A673 (cell line): ENCODE measurements around the gene DSCAM. TPM values are rescaled to one million over a fixed set of nuclear protein-coding genes. Genes with fewer than 3 reads are reported as not detected.

Source experiments
- BruUV-seq: library from RNA; stranded (reverse); fragments of 400-500 nt; replicated peaks from 2 replicates; lab custom pipeline; 2021; lab: Mats Ljungman, UMichigan
- CTCF ChIA-PET: fragments of 300-600 bp; sonication (Branson Sonifier 250); formaldehyde crosslinking; loops from one replicate; lab custom pipeline; 2022; ENCODE audit warnings: antibody characterized with exemption; lab: Charles Lee
- POLR2A ChIA-PET: fragments of 300-600 bp; sonication (Branson Sonifier 250); formaldehyde crosslinking; loops from one replicate; lab custom pipeline; 2022; ENCODE audit warnings: antibody characterized with exemption; ENCODE audit not compliant: low non-redundant PET; lab: Charles Lee
- DNase-seq: peaks from one replicate; pipeline ENCODE4 v3.0.0-alpha.2; 2015; ENCODE audit warnings: low spot score
- H3K27ac ChIP-seq: fragments of 200-600 bp; sonication (generic); 2 replicates; pipeline ENCODE4 v1.5.1; 2016; ENCODE audit warnings: mixed run types, low read depth, mild to moderate bottlenecking, mixed read lengths, antibody characterized with exemption, low read length; ENCODE audit not compliant: poor library complexity, severe bottlenecking
- H3K27me3 ChIP-seq: fragments of 200-600 bp; sonication (generic); replicated peaks from 2 replicates; pipeline ENCODE4 v1.6.1; 2017; ENCODE audit warnings: mixed run types, low read depth, mild to moderate bottlenecking, mixed read lengths, antibody characterized with exemption, low read length; ENCODE audit not compliant: insufficient read depth, poor library complexity
- H3K36me3 ChIP-seq: fragments of 200-600 bp; sonication (generic); 2 replicates; pipeline ENCODE4 v1.6.1; 2016; ENCODE audit warnings: mixed run types, mild to moderate bottlenecking, mixed read lengths, antibody characterized with exemption, low read length; ENCODE audit not compliant: insufficient read depth, poor library complexity, severe bottlenecking
- H3K4me1 ChIP-seq: fragments of 200-600 bp; sonication (generic); 2 replicates; pipeline ENCODE4 v1.6.1; 2017; ENCODE audit warnings: mixed run types, mild to moderate bottlenecking, mixed read lengths, antibody characterized with exemption, low read length; ENCODE audit not compliant: insufficient read depth, poor library complexity, severe bottlenecking
- H3K4me3 ChIP-seq: fragments of 200-600 bp; sonication (generic); 2 replicates; pipeline ENCODE4 v1.5.1; 2016; ENCODE audit warnings: low read depth, mixed run types, mild to moderate bottlenecking, mixed read lengths, low read length; ENCODE audit not compliant: poor library complexity, severe bottlenecking
- H3K9me3 ChIP-seq: fragments of 200-600 bp; sonication (generic); 2 replicates; pipeline ENCODE4 v1.6.1; 2016; ENCODE audit warnings: mixed run types, low read depth, mild to moderate bottlenecking, mixed read lengths, antibody characterized with exemption, low read length; ENCODE audit not compliant: poor library complexity, severe bottlenecking
- EZH2 ChIP-seq: fragments of 200-600 bp; sonication (generic); IDR thresholded peaks from 2 replicates; pipeline ENCODE4 v1.6.1; 2017; ENCODE audit warnings: borderline replicate concordance, low read depth, mild to moderate bottlenecking, mixed read lengths, antibody characterized with exemption, low read length; ENCODE audit not compliant: poor library complexity, severe bottlenecking
- intact Hi-C: fragments of 100-400 bp; cut with micrococcal nuclease; formaldehyde crosslinking; loops from one replicate; pipeline ENCODE4 v1.10.0; 2022; ENCODE audit not compliant: unreplicated experiment
- total RNA-seq: library from RNA; stranded (reverse); gene quantifications from 2 replicates; pipeline ENCODE4 v1.2.3, GENCODE V29; 2021
- TF ChIP-seq, protein P1 (sequence below): fragments of 300-800, 200-600 bp; sonication (generic); conservative IDR thresholded peaks from 2 replicates; pipeline ENCODE4 v1.5.1; 2017; ENCODE audit warnings: low read depth, mild to moderate bottlenecking, antibody characterized with exemption, low read length, moderate library complexity, mixed read lengths

Gene DSCAM
- total RNA-seq, 1 experiment from 2014 or later = not detected

DNA sequence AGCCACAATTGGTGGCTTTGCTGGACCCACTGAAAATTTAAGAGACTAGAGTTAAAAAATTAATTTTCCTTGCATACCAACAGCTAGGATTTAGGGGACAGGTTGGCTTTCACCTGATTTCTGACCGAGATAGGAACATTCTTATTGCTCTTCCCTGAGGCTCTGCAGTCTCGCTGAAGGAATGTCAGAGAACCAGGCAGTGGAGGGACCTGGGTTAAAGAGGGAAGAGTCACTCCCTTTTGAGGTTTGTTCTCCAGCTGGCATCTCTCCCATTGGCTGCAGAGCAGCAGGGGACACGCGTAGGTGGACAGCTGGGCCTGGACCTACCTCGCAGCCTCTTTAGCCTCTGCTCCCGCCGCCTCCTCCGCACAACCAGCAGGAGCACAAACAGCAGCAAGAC is 772.2 kb downstream of the DSCAM start:
- no peaks in the 10 kb centered on the region for H3K4me1 ChIP-seq
- H3K36me3 ChIP-seq = no peaks in the 10 kb centered on the region
- ChIA-PET POLR2A (no interaction called here), CTCF (no interaction called here)
- peaks cover 4% of the 10 kb centered on the region for H3K9me3 ChIP-seq
- no TSS peak for BruUV-seq
- H3K27ac ChIP-seq = no peak overlapping the region
- intact Hi-C loops = no loop called here
- no peaks in the 10 kb centered on the region for H3K27me3 ChIP-seq
- H3K4me3 ChIP-seq = no peak overlapping the region
- TF ChIP-seq, protein P1, sequence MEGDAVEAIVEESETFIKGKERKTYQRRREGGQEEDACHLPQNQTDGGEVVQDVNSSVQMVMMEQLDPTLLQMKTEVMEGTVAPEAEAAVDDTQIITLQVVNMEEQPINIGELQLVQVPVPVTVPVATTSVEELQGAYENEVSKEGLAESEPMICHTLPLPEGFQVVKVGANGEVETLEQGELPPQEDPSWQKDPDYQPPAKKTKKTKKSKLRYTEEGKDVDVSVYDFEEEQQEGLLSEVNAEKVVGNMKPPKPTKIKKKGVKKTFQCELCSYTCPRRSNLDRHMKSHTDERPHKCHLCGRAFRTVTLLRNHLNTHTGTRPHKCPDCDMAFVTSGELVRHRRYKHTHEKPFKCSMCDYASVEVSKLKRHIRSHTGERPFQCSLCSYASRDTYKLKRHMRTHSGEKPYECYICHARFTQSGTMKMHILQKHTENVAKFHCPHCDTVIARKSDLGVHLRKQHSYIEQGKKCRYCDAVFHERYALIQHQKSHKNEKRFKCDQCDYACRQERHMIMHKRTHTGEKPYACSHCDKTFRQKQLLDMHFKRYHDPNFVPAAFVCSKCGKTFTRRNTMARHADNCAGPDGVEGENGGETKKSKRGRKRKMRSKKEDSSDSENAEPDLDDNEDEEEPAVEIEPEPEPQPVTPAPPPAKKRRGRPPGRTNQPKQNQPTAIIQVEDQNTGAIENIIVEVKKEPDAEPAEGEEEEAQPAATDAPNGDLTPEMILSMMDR = no peak
- no peak for TF ChIP-seq EZH2
- DNase-seq = no peak

DNA sequence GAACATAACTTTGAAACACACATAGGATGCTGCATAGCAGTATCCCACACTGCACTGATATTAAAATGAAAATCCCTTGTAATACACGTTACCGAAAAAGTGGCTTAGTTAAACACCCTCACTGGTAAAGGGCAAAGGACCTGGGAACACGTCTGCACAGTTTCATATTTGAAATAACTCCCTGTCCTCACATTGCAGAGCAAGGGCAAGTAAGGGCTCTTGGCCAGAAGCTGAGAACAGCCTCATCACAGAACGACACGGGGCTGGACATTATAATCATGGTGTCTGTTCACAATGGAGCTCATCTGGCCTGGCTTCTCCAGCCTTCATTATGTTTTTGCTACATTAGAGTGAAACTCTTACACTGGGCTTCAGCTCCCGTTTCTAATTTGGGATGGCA is 772.8 kb downstream of the DSCAM start:
- no peak overlapping the region for H3K4me3 ChIP-seq
- H3K9me3 ChIP-seq = peaks cover 4% of the 10 kb centered on the region
- ChIA-PET CTCF (no interaction called here), POLR2A (no interaction called here)
- H3K27me3 ChIP-seq = no peaks in the 10 kb centered on the region
- no TSS peak for BruUV-seq
- H3K27ac ChIP-seq = no peak overlapping the region
- DNase-seq = no peak
- no peaks in the 10 kb centered on the region for H3K36me3 ChIP-seq
- no peaks in the 10 kb centered on the region for H3K4me1 ChIP-seq
- intact Hi-C loops = no loop called here
- TF ChIP-seq EZH2 = no peak
- TF ChIP-seq, protein P1 = no peak

DNA sequence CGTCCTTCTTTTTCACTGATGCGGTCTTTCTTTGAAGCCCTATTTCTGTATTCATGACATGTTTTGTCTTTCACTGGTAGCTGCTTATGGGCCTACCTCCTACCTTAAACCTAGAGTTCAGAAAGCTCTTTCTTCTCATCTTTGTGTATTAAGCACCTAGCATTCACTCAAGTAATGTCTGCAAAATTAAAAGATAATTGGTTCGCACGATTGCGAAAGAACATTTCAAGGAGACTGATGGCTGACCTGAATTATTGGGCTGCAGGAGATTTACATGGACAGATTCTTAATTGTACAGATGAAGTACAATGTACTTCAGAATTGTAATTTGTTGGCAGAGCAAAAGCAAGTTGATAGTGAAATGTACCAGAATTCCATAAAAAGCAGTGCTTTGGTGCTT is 773.3 kb downstream of the DSCAM start:
- ChIA-PET POLR2A (no interaction called here), CTCF (no interaction called here)
- no peaks in the 10 kb centered on the region for H3K36me3 ChIP-seq
- intact Hi-C loops = no loop called here
- H3K27me3 ChIP-seq = no peaks in the 10 kb centered on the region
- H3K9me3 ChIP-seq = peaks cover 4% of the 10 kb centered on the region
- no peak overlapping the region for H3K4me3 ChIP-seq
- no peak for DNase-seq
- H3K4me1 ChIP-seq = no peaks in the 10 kb centered on the region
- H3K27ac ChIP-seq = no peak overlapping the region
- TF ChIP-seq EZH2 = no peak
- TF ChIP-seq, protein P1 = no peak
- BruUV-seq = no TSS peak
